ENCODE data around the gene DOCK1.

GRCh38 chr10:127351542-127351941, 446.3 kb downstream of the DOCK1 start:
- TF ChIP-seq CTCF (IDR thresholded peaks at IDR 0.05) (no peak), POLR2AphosphoS5 (IDR thresholded peaks at IDR 0.05) (no peak), POLR2A (IDR thresholded peaks at IDR 0.05) (no peak), EP300 (IDR thresholded peaks at IDR 0.05) (no peak)
